Skeletal muscle cell (primary cell): Measurements from ENCODE around the gene DBNL.
A peak's percentile ranks its signal among the peaks of the same experiment; 100 is the strongest.

Source experiments
- DNase-seq: peaks from one replicate; pipeline ENCODE4 v3.0.0-alpha.2; 2010; ENCODE audit warnings: low read depth
- H3K4me3 ChIP-seq: 2 replicates; pipeline ENCODE4 v1.5.1; 2011; ENCODE audit warnings: low read depth, mild to moderate bottlenecking, control low read depth, low read length, moderate library complexity

DBNL gene

GRCh38 chr7:44087911-44088838 lies 43.7 kb downstream of the DBNL start:
- no peak for DNase-seq
- no peak overlapping the region for H3K4me3 ChIP-seq

- H3K4me3 ChIP-seq, result no peak overlapping the region
- DNase-seq, result no peak
Observed at GRCh38 chr7:44093102-44093641, 48.7 kb downstream of the DBNL start.

- no peak for DNase-seq
- H3K4me3 ChIP-seq, result no peak overlapping the region
Observed at GRCh38 chr7:44094365-44094764, 49.9 kb downstream of the DBNL start.

GRCh38 chr7:44094883-44095592 lies 50.5 kb downstream of the DBNL start:
- DNase-seq, result no peak
- H3K4me3 ChIP-seq, result no peak overlapping the region

- H3K4me3 ChIP-seq, result no peak overlapping the region
- no peak for DNase-seq
Observed at GRCh38 chr7:44095781-44096180, 51.3 kb downstream of the DBNL start.

- no peak overlapping the region for H3K4me3 ChIP-seq
- DNase-seq, result no peak
Observed at GRCh38 chr7:44096326-44096881, 51.9 kb downstream of the DBNL start.

GRCh38 chr7:44097064-44097932 lies 52.8 kb downstream of the DBNL start:
- DNase-seq, result no peak

GRCh38 chr7:44098092-44099068 lies 53.9 kb downstream of the DBNL start:
- no peak overlapping the region for H3K4me3 ChIP-seq
- no peak for DNase-seq

More at GRCh38 chr7:44097064-44097932, 52.8 kb downstream of the DBNL start:
- no peak overlapping the region for H3K4me3 ChIP-seq

GRCh38 chr7:44099669-44100068 lies 55.2 kb downstream of the DBNL start:
- DNase-seq, result no peak
- H3K4me3 ChIP-seq, result no peak overlapping the region

GRCh38 chr7:44100458-44101302 lies 56.2 kb downstream of the DBNL start:
- no peak overlapping the region for H3K4me3 ChIP-seq
- peak; percentile 69 for DNase-seq

- DNase-seq, result no peak
- H3K4me3 ChIP-seq, result no peak overlapping the region
Observed at GRCh38 chr7:44101303-44101965, 56.9 kb downstream of the DBNL start.

- peak; percentile 74 for DNase-seq
- no peak overlapping the region for H3K4me3 ChIP-seq
Observed at GRCh38 chr7:44101966-44102845, 57.7 kb downstream of the DBNL start.

- H3K4me3 ChIP-seq, result no peak overlapping the region
- no peak for DNase-seq
Observed at GRCh38 chr7:44102846-44103565, 58.5 kb downstream of the DBNL start.

GRCh38 chr7:44103566-44103922 lies 59.0 kb downstream of the DBNL start:
- no peak for DNase-seq
- no peak overlapping the region for H3K4me3 ChIP-seq
